A673 (cell line): ENCODE data around the gene ACIN1. TPM values are rescaled to one million over a fixed set of nuclear protein-coding genes. Genes with fewer than 3 reads are reported as not detected.

Experiments used
- BruUV-seq: library from RNA; stranded (reverse); fragments of 400-500 nt; replicated peaks from 2 replicates; lab custom pipeline; 2021; lab: Mats Ljungman, UMichigan
- CTCF ChIA-PET: fragments of 300-600 bp; sonication (Branson Sonifier 250); formaldehyde crosslinking; loops from one replicate; lab custom pipeline; 2022; ENCODE audit warnings: antibody characterized with exemption; lab: Charles Lee
- POLR2A ChIA-PET: fragments of 300-600 bp; sonication (Branson Sonifier 250); formaldehyde crosslinking; loops from one replicate; lab custom pipeline; 2022; ENCODE audit warnings: antibody characterized with exemption; ENCODE audit not compliant: low non-redundant PET; lab: Charles Lee
- DNase-seq: peaks from one replicate; pipeline ENCODE4 v3.0.0-alpha.2; 2015; ENCODE audit warnings: low spot score
- H3K27ac ChIP-seq: fragments of 200-600 bp; sonication (generic); 2 replicates; pipeline ENCODE4 v1.5.1; 2016; ENCODE audit warnings: mixed run types, low read depth, mild to moderate bottlenecking, mixed read lengths, antibody characterized with exemption, low read length; ENCODE audit not compliant: poor library complexity, severe bottlenecking
- H3K27me3 ChIP-seq: fragments of 200-600 bp; sonication (generic); replicated peaks from 2 replicates; pipeline ENCODE4 v1.6.1; 2017; ENCODE audit warnings: mixed run types, low read depth, mild to moderate bottlenecking, mixed read lengths, antibody characterized with exemption, low read length; ENCODE audit not compliant: insufficient read depth, poor library complexity
- H3K36me3 ChIP-seq: fragments of 200-600 bp; sonication (generic); 2 replicates; pipeline ENCODE4 v1.6.1; 2016; ENCODE audit warnings: mixed run types, mild to moderate bottlenecking, mixed read lengths, antibody characterized with exemption, low read length; ENCODE audit not compliant: insufficient read depth, poor library complexity, severe bottlenecking
- H3K4me1 ChIP-seq: fragments of 200-600 bp; sonication (generic); 2 replicates; pipeline ENCODE4 v1.6.1; 2017; ENCODE audit warnings: mixed run types, mild to moderate bottlenecking, mixed read lengths, antibody characterized with exemption, low read length; ENCODE audit not compliant: insufficient read depth, poor library complexity, severe bottlenecking
- H3K4me3 ChIP-seq: fragments of 200-600 bp; sonication (generic); 2 replicates; pipeline ENCODE4 v1.5.1; 2016; ENCODE audit warnings: low read depth, mixed run types, mild to moderate bottlenecking, mixed read lengths, low read length; ENCODE audit not compliant: poor library complexity, severe bottlenecking
- H3K9me3 ChIP-seq: fragments of 200-600 bp; sonication (generic); 2 replicates; pipeline ENCODE4 v1.6.1; 2016; ENCODE audit warnings: mixed run types, low read depth, mild to moderate bottlenecking, mixed read lengths, antibody characterized with exemption, low read length; ENCODE audit not compliant: poor library complexity, severe bottlenecking
- EZH2 ChIP-seq: fragments of 200-600 bp; sonication (generic); IDR thresholded peaks from 2 replicates; pipeline ENCODE4 v1.6.1; 2017; ENCODE audit warnings: borderline replicate concordance, low read depth, mild to moderate bottlenecking, mixed read lengths, antibody characterized with exemption, low read length; ENCODE audit not compliant: poor library complexity, severe bottlenecking
- intact Hi-C: fragments of 100-400 bp; cut with micrococcal nuclease; formaldehyde crosslinking; loops from one replicate; pipeline ENCODE4 v1.10.0; 2022; ENCODE audit not compliant: unreplicated experiment
- total RNA-seq: library from RNA; stranded (reverse); gene quantifications from 2 replicates; pipeline ENCODE4 v1.2.3, GENCODE V29; 2021
- TF ChIP-seq, protein P1 (sequence below): fragments of 300-800, 200-600 bp; sonication (generic); conservative IDR thresholded peaks from 2 replicates; pipeline ENCODE4 v1.5.1; 2017; ENCODE audit warnings: low read depth, mild to moderate bottlenecking, antibody characterized with exemption, low read length, moderate library complexity, mixed read lengths

The ACIN1 gene
- total RNA-seq, 1 experiment from 2014 or later, result 339 TPM

DNA sequence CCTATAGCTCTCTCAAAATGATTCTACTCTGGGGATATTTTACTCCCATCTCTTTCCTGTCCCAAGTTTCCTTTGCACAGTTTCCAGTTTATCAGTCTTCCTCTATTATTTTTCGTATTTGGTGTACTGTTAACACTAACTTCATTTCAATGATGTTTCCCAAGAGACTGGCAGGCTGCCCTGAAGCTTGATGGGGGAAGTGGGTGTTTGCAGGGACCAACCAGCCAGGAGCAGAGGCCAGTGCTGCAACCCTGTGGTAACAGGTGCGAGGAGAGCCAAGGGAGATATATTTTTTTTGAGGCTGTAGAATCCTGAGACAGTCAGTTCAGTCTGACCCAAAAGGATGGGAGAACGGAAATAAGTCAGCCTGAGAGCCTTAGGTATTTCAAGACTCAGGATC, 35.9 kb upstream of the ACIN1 start:
- intact Hi-C loops, result no loop called here

GRCh38 chr14:23129759-23130316, 34.9 kb upstream of the ACIN1 start:
- intact Hi-C loops, result loop anchor here (10.0 kb wide), 1 partner anchor 165 kb away; no protein-coding TSS in a partner anchor
- no peak for DNase-seq
- ChIA-PET POLR2A (no interaction called here), CTCF (interaction anchor here (0.5 to 0.8 kb wide), 2 partner anchors 9 to 159 kb away, joined by 3 to 5 read pairs; no protein-coding TSS in a partner anchor)
- TF ChIP-seq, protein P1, sequence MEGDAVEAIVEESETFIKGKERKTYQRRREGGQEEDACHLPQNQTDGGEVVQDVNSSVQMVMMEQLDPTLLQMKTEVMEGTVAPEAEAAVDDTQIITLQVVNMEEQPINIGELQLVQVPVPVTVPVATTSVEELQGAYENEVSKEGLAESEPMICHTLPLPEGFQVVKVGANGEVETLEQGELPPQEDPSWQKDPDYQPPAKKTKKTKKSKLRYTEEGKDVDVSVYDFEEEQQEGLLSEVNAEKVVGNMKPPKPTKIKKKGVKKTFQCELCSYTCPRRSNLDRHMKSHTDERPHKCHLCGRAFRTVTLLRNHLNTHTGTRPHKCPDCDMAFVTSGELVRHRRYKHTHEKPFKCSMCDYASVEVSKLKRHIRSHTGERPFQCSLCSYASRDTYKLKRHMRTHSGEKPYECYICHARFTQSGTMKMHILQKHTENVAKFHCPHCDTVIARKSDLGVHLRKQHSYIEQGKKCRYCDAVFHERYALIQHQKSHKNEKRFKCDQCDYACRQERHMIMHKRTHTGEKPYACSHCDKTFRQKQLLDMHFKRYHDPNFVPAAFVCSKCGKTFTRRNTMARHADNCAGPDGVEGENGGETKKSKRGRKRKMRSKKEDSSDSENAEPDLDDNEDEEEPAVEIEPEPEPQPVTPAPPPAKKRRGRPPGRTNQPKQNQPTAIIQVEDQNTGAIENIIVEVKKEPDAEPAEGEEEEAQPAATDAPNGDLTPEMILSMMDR, result no peak
- no peak for TF ChIP-seq EZH2
- no peak overlapping the region for H3K4me3 ChIP-seq
- H3K4me1 ChIP-seq, result peaks cover 4% of the 10 kb centered on the region
- BruUV-seq, result no TSS peak
- no peaks in the 10 kb centered on the region for H3K27me3 ChIP-seq
- no peak overlapping the region for H3K27ac ChIP-seq
- H3K9me3 ChIP-seq, result no peaks in the 10 kb centered on the region
- no peaks in the 10 kb centered on the region for H3K36me3 ChIP-seq

More for the DNA sequence above, 35.9 kb upstream of the ACIN1 start:
- CTCF ChIA-PET, result no interaction called here
- TF ChIP-seq EZH2, result no peak
- TF ChIP-seq, protein P1, result no peak
- no peak overlapping the region for H3K4me3 ChIP-seq
- BruUV-seq, result no TSS peak
- POLR2A ChIA-PET, result no interaction called here
- no peak overlapping the region for H3K27ac ChIP-seq
- H3K27me3 ChIP-seq, result no peaks in the 10 kb centered on the region
- H3K9me3 ChIP-seq, result no peaks in the 10 kb centered on the region
- no peak for DNase-seq
- H3K36me3 ChIP-seq, result no peaks in the 10 kb centered on the region
- H3K4me1 ChIP-seq, result no peaks in the 10 kb centered on the region

DNA sequence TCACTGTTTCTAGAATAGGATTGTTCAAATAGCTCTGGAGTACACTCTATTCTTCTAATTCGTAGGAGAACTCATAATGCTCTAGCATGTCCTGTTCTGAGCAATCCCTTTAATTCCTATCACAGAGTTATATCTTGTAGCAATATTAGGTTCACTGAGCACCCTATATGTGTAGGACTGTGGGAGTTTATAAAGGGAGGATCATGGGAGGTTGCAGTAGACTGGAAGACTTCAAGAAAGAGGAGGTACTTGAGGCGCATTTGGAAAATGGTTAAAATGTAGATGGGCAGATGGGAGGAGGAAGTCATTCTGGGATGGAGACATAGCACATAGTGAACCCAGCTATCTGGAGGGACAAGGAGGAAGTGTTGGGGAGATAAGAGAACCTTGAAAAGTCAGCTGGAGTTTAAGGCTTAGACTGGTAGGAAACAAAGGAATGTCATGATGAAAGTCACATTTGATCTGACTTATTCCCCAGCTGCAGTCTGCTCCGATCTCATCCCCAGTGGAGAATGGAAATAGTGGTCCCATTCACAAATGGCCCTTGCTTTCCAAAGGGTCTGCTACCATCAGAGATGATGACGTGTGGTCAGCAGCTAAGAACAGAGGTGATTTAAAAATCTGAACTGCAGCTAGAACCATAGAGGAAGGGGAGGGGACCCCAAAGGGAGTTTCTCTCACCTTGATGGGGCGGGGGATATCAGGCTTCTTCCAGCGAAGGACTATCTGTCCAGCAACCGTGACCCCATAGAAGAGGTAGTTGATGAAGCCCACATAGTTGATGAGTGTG, 34.2 kb upstream of the ACIN1 start:
- ChIA-PET CTCF (interaction anchor here (0.8 kb wide), 1 partner anchor 8 kb away, joined by 5 read pairs; no protein-coding TSS in a partner anchor), POLR2A (no interaction called here)
- intact Hi-C loops, result loop anchor here (10.0 kb wide), 1 partner anchor 166 kb away; no protein-coding TSS in a partner anchor
- H3K27me3 ChIP-seq, result no peaks in the 10 kb centered on the region
- DNase-seq, result no peak
- no peaks in the 10 kb centered on the region for H3K36me3 ChIP-seq
- no peaks in the 10 kb centered on the region for H3K9me3 ChIP-seq
- TF ChIP-seq, protein P1, result no peak
- TF ChIP-seq EZH2, result no peak
- no peak overlapping the region for H3K27ac ChIP-seq
- BruUV-seq, result no TSS peak
- no peak overlapping the region for H3K4me3 ChIP-seq
- peaks cover 10% of the 10 kb centered on the region for H3K4me1 ChIP-seq
